ENCODE results near the gene LYPLA2.
A peak's percentile ranks its signal among the peaks of the same experiment; 100 is the strongest.
"Not testable (repeated sequence)": the region's sequence is repeated elsewhere in the genome, so short reads cannot be mapped to it uniquely, and the experiment has no call there.

Gene LYPLA2

GRCh38 chr1:23799570-23800399, 8.8 kb downstream of the LYPLA2 start:
- H3K27ac ChIP-seq = peak overlapping the region; percentile 98
- DNase-seq (ENCODE audit: low spot score) = peak; percentile 97
- no peak for TF ChIP-seq CTCF (conservative IDR thresholded peaks at IDR 0.05; ENCODE audit: low read depth)
- ChIA-PET POLR2A (ENCODE audit: low non-redundant PET) (interaction anchor here (0.9 to 2.9 kb wide), 5 partner anchors 8 to 22 kb away, joined by 3 to 15 read pairs (median 5); partner anchors contain the start of gene PITHD1), CTCF (interaction anchor here (0.5 to 1.1 kb wide), 4 partner anchors 8 to 356 kb away, joined by 3 to 5 read pairs (median 4); no protein-coding TSS in a partner anchor)

DNA sequence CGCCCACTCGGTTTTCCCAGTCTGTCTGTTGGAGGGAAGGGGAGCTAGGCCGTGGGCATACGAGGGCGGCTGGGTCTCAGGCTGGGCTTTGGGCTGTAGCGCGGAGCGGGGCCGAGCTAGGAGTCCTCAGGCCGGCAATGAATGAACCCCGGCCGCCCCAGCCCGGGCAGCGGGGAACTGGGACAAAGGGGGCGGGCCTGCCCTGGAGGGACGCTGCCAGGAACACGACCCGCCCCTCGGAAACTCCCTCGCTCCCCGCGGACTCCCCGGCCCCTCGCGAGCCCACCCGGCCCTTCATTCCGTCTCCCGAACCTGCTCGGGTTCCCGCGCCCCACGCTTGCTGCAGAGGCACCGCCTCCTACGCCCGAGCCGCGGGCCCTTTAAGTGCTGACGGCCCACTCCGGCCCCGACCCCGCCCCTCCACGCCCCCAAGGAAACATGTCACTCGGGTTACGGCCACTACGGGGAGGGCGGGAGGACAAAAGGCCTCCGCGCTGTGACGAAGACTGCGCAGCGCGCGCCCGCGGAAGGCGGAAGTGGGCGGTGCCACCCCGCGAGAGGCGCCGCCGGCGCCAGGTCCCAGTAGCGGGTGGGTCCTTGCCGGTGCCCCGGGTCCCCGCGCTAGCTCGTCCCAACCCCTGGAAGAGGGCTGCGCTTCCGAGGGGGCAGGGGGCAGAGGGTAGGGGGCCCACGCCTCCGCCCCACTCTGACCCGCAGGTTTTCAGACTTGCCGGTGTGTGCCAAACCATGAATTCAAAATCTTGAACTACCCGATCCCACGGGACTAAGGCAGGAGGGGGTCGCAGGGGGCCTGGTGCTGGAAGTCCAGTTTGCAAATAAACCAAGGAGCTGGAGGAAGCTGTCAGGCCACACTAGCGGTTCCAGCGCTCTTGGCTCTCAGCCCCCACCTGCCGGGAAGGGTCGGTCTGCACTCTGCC, 9.7 kb downstream of the LYPLA2 start, which contains the start of gene GALE:
GALE (minus strand) TSS at position 355 of the 938 bp plus-strand sequence. CDS start 1,747 bp downstream, outside the sequence.
- CTCF ChIA-PET = interaction anchor here (0.6 to 2.3 kb wide), 4 partner anchors 9 to 355 kb away, joined by 3 to 13 read pairs (median 4); no protein-coding TSS in a partner anchor
- DNase-seq (ENCODE audit: low spot score) = peak; percentile 93
- peak within 1 kb of the TSS; percentile 98 for H3K27ac ChIP-seq
- POLR2A ChIA-PET (ENCODE audit: low non-redundant PET) = interaction anchor here (1.2 to 2.9 kb wide), 4 partner anchors 9 to 21 kb away, joined by 3 to 15 read pairs (median 6); no protein-coding TSS in a partner anchor
- no peak for TF ChIP-seq CTCF (conservative IDR thresholded peaks at IDR 0.05; ENCODE audit: low read depth)

GRCh38 chr1:23801338-23801748, 10.4 kb downstream of the LYPLA2 start:
- POLR2A ChIA-PET (ENCODE audit: low non-redundant PET) = interaction anchor here (1.2 to 2.9 kb wide), 3 partner anchors 10 to 21 kb away, joined by 3 to 15 read pairs (median 8); no protein-coding TSS in a partner anchor
- CTCF ChIA-PET = interaction anchor here (0.5 to 2.3 kb wide), 2 partner anchors 10 to 118 kb away, joined by 3 to 13 read pairs; no protein-coding TSS in a partner anchor
- no peak for DNase-seq (ENCODE audit: low spot score)
- TF ChIP-seq CTCF (conservative IDR thresholded peaks at IDR 0.05; ENCODE audit: low read depth) = no peak
- H3K27ac ChIP-seq = peak overlapping the region; percentile 98

GRCh38 chr1:23801876-23802275, 10.9 kb downstream of the LYPLA2 start:
- no peak for DNase-seq (ENCODE audit: low spot score)
- peak overlapping the region; percentile 98 for H3K27ac ChIP-seq
- CTCF ChIA-PET = interaction anchor here (0.5 to 2.3 kb wide), 4 partner anchors 9 to 117 kb away, joined by 3 to 13 read pairs (median 3); partner anchors contain the start of gene HMGCL
- no peak for TF ChIP-seq CTCF (conservative IDR thresholded peaks at IDR 0.05; ENCODE audit: low read depth)
- POLR2A ChIA-PET (ENCODE audit: low non-redundant PET) = interaction anchor here (2.9 kb wide), 1 partner anchor 22 kb away, joined by 15 read pairs; no protein-coding TSS in a partner anchor

GRCh38 chr1:23802809-23803342, 11.9 kb downstream of the LYPLA2 start:
- CTCF ChIA-PET = interaction anchor here (0.6 to 2.3 kb wide), 2 partner anchors 8 to 23 kb away, joined by 3 to 13 read pairs; partner anchors contain the start of gene HMGCL
- POLR2A ChIA-PET (ENCODE audit: low non-redundant PET) = interaction anchor here (0.6 to 0.7 kb wide), 2 partner anchors 20 to 40 kb away, joined by 3 read pairs; no protein-coding TSS in a partner anchor
- not testable (repeated sequence) for DNase-seq (ENCODE audit: low spot score)
- H3K27ac ChIP-seq = peak overlapping the region; percentile 98

GRCh38 chr1:23803674-23804073, 12.7 kb downstream of the LYPLA2 start:
- POLR2A ChIA-PET (ENCODE audit: low non-redundant PET) = no interaction called here
- CTCF ChIA-PET = no interaction called here
- no peak for DNase-seq (ENCODE audit: low spot score)
- no peak for TF ChIP-seq CTCF (conservative IDR thresholded peaks at IDR 0.05; ENCODE audit: low read depth)
- H3K27ac ChIP-seq = peak overlapping the region; percentile 11; the same call in 1 of the 2 replicates
